Mucosa of gallbladder (tissue), 1 donor: Measurements from ENCODE around the gene CEP95. TPM values are rescaled to one million over a fixed set of nuclear protein-coding genes. Genes with fewer than 3 reads are reported as not detected.
"Not testable (repeated sequence)": the region's sequence is repeated elsewhere in the genome, so short reads cannot be mapped to it uniquely, and the experiment has no call there.

Experiments used
- DNase-seq: peaks from one replicate; pipeline ENCODE4 v3.0.0-alpha.2; 2020; ENCODE audit warnings: low spot score
- total RNA-seq: library from RNA; stranded (reverse); gene quantifications from one replicate; pipeline ENCODE4 v1.2.1, GENCODE V29; 2021
- donor health status: DM: no; HTN: no; CAD: no.

The CEP95 gene, protein sequence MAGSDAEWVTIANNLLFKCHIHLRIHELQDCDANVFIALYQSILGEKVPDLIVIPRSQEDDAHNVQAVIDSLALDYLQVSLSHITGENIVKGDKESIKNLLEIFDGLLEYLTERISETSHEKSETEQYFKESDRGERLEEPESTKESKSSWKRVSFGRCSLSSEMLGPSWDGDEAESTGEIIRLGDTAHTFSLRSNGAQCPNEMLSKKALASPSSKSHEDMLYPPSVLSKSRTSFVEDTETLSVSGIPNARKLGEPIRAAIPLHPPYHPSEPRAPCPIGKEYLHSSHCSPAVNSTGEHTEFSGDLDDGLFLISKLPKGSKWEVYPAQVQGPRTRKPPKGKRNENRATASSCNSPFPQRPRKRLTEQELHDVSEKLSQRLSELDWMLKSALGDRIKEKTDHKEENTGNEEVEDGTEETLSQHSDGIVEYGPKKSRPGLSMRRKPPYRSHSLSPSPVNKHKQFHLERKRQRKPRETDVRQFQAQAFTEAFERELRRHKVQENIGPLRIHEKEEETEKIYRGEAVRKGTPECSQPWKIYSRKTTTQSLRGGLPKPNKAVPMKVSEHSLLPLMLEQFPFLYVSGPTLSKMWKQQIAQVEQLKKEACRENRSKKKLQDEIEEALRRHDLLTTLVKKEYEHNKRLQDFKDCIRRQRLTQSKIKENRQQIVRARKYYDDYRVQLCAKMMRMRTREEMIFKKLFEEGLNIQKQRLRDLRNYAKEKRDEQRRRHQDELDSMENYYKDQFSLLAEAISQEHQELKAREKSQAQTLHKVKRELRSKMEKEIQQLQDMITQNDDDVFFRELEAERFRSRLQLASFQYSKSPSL
- 29.7 TPM for total RNA-seq

DNA sequence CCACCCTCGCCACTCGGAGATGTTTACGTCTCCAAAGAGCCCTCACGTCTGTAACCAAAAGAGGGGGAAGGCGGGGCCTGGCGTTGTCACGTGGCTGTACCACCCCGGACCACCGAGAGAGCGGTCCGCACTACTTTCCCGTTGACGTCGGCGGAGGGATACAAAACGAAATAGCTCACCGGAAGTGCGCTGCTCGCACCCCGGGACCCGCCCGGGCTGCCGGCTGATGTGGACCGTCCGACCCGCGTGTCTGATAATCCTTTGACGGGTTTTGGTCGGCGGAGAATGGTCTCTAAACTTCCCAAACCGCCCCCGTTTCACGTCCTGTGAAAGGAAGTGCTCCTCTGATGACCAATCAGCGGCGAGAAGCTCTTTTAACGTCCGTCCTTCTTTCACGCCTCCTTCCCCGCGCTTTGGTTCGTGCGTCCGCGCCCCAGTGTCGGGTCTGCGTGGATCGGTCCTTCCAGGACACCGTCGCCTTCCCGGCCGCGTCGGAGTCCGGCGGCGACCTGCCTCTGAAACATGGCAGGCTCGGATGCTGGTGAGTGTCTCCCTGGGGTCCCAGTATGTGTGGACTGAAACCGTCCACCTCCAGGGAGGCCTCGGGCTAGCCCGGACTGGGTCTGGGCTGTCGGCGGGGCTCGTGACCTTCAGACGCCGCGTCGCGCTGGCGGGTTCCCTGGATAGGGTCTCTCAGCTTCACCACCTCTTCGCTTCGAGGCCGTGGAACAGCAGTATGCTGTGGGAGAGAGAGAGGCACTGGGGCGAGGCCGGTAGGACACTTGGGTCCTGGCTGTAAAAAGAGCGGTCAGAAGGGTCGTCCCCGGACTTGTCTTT lies at the start of gene CEP95:
Gene CEP95 (plus strand): TSS at position 402 of the 837 bp plus-strand sequence. CDS start 121 bp downstream, at position 523.
- peak; percentile 96 for DNase-seq

DNA sequence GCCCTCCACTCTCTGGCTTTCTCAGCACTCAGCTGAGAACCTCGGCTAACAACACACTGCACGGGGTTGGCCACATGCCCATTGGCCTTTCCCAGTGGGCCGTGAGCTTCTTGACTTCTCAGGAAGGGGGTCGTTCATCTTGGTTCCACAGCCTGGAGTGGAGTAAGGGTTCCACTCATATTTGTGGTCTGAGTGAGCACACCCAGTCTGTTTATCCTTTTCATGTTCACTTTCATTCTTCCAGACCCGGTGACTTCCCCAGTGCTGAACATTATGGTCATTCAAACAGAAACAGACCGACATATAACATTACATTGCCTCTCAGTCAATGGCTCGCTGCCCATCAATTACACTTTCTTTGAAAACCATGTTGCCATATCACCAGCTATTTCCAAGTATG lies 49.6 kb upstream of the CEP95 start:
- DNase-seq: no peak

DNA sequence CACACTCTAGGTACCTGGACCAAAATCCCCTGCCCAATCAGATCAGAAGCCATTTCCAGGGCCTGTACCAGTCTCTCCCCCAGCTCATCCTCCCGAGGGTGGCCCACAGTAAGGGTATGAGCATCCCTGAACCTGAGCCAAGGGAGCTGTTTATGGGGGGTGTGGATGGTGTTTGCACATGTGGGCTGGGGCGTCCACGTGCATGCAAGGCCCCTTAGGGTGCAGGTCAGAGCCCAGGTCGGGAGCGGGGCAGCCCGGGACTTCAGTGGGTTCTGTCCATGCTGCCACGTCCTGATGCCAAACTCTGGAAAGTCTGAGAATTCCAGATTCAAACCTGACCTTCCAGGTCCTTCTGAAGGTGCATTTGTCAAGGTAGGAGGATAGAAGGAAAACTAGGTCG lies 48.0 kb upstream of the CEP95 start:
- DNase-seq: no peak

DNA sequence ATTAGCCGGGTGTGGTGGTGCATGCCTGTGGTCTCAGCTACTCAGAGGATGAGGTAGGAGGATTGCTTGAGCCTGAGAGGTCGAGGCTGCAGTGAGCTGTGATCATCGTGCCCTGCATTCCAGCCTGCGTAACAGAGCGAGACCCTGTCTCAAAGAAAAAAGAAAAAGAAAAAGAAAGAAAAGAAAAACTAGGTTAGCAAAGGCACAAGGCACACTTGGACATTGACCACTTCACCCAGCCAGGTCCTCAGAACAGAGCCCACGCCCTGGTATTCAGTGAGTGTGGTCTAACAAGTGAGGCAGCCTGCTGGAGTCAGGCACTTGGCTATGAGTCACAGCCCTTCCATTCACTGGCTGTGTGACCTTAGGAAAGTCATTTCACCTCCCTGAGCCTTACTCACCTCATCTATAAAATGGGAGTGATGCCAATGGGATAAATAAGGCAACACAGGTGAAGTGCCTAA lies 47.5 kb upstream of the CEP95 start:
- no peak for DNase-seq

DNA sequence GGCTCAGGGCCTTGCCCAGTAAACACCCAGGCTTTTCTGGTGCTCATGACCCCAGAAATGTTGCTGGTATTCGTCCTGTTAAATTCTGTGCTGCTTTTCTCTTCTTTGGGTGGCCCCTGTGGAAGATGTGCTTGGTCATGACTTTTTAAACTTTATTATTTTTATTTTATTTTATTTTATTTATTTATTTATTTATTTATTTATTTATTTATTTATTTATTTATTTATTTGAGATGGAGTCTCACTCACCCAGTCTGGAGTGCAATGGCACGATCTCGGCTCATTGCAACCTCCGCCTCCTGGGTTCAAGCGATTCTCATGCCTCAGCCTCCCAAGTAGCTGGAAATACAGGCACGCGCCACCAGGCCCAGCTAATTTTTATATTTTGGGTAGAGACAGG lies 47.0 kb upstream of the CEP95 start:
- not testable (repeated sequence) for DNase-seq

DNA sequence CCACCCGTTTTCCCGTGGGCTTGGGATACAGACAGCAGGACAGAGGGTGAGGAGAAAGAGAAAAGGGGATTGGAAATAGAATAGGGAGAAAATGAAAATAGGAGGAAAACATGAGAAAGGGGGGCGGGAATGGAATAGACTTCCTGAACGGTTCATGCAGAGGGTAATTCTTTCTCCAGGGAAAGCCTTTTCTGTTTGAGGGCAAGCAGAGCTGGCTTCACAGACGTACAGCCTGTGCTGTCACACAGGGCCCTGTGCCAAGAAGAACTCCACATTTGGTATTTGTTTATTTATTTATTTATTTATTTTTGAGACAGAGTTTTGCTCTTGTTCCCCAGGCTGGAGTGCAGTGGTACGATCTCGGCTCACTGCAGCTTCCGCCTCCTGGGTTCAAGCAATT lies 45.8 kb upstream of the CEP95 start:
- DNase-seq: no peak

DNA sequence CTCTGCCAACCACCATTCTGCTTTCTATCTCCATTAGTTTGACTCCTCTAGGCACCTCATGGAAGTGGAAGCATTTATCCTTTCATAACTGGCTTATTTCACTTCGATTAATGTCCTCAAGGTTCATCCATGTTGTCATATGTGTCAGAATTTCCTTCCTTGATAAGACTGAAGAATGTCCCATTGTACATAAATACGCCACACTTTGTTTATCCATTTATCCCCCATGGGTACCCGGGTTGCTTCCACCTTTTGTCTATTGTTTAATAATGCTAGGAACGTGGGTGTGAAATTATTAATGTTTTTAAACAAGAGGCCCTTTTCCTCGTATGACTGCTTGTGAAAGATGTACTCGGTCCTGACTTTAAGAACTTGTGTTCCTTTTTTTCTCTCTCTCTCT lies 45.0 kb upstream of the CEP95 start:
- DNase-seq: no peak

DNA sequence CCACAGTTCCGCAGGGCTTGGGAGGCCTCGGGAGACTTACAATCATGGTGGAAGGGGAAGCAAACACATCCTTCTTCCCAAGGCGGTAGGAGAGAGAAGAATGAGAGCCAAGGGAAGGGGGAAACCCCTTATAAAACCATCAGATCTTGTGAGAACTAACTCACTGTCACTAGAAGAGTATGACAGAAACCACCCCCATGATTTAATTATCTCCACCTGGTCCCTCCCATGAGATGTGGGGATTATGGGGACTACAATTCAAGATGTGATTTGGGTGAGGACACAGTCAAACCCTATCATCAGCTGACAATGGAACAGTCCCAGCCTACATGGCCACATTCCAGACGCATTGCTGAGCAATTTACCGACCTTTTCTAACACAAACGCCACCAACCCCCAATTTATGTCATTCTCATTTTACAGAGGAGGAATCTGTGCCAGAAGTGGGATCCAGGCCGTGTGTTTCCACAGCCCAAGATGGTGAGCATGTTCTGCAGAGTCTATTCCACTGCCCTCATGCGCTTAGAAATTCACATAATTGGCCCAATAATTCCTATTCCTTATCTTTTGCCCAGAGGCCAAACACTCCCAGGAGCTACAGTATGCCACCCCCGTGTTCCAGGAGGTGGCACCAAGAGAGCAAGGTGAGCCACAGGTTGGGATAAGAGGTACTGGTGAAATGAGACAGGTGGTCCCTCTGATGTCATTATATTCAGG lies 40.6 kb upstream of the CEP95 start:
- DNase-seq: no peak

DNA sequence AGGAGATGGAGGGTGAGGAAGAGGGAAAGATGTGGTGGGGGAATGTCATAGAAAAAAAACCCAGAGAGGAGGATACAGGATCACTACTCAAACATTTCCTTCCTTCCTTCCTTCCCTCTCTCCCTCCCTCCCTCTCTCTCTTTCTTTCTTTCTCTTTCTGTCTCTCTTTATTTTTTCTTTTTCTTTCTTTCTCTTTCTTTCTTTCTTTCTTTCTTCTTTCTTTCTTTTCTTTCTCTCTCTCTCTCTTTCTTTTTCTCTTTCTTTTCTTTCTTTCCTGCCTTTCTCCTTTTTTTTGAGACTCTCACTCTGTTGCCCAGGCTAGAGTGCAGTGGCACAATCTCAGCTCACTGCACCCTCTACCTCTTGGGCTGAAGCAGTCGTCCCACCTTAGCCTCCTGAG lies 39.9 kb upstream of the CEP95 start:
- DNase-seq: not testable (repeated sequence)

DNA sequence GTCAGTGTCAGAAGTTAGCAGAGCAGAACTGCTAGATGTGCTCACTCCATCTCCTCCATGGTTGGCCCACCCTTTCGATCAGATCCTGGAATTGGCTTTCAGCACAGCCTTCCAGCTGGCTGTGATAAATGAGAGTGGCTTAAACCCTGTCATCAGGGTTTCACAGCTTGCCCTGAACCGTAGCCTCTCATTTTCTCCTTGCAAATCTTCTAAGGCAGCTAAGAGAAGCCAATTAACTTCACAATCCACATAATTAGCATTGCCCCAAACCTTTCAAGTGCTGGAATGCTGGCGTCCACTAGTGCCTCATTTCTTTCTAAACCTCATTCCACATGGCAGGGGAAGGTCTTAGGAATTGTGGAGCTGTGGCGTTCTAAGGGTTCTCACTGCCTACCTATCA lies 36.2 kb upstream of the CEP95 start:
- no peak for DNase-seq

DNA sequence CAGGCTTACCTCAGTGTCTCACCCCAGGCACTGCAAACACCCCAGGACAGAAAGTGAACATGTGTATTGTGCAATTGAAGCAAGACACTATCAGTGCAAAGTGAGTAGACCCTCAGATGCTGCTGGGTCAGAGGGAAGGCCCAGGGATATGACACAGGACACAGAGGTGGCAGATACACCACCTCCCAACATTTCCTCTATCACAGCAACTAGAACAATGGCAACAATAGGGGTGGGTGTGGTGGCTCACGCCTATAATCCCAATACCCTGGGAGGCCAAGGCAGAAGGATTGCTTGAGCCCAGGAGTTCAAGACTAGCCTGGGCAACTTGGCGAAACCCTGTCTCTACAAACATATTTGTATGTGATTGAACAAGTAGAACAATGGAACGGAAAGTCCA lies 35.3 kb upstream of the CEP95 start:
- no peak for DNase-seq

DNA sequence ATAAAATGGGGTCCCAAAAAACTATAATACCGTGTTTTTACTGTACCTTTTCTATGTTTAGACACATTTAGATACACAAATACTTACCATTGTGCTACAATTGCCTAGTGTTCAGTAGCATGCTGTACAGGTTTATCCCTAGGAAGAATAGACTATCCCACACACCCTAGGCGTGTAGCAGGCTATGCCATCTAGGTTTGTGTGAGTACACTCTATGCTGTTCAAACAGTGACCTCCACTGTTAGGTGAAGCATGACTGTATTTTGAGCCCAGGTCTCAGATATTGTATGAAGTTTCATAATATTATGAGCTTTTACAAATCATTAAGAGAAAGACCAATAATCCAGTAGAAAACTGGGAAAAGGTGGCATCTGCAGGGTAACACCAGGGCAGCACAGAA lies 34.2 kb upstream of the CEP95 start:
- no peak for DNase-seq

DNA sequence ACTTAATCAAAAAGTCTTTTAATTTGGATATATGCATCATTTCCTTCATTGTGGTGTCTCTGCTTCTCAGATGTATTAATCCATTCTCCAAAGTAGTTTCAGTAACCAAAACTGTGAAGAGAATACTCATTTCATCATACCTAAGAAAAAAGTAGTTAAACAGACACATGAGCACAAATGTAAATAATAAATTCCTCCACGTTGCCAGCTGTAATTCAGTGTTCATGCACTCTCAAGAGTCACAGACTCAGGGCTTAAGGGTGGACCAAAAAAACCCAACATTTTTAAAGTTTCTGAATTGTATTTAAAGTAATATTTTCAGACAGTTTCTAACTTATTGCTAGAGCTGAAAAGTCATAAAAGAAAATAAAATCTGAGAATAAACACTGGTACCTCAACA lies 28.9 kb upstream of the CEP95 start:
- DNase-seq: no peak

DNA sequence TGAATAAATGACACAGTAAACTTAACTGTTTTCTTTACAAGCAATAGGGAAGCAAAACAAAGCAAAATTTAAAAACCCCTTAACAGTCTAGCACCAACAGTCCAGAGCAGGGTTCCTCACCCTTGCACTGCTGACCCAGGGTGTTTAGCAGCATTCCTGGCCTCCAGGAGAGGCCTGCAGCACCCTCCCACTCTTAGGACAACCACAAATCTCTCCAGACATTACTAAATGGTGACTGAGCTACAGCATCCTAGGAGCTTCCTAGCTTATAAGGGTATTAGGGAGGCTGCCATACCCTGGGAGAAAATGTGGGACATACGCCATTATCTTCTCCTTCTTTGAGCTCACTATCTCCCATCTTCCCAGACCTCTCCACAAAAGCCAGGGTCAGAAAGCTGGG lies 25.8 kb upstream of the CEP95 start:
- no peak for DNase-seq

DNA sequence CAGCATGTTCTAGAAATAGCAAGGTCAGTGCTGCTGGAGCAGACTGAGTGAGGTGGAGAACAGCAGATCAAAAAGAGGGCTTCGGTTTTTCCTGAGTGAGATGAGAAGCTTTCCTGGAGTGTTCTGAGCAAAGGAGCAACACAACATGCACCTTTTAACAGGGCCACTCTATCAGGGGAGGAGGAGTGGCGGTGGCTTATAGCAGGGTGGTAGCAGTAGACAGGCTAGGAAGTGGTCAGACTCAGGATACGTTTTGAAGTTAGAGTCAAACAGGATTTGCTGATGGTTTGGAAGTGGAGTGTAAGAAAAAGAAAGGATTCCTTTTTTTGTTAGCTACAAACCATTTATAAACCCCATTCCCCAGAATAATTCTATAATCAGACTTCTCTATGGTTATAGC lies 22.4 kb upstream of the CEP95 start:
- no peak for DNase-seq

DNA sequence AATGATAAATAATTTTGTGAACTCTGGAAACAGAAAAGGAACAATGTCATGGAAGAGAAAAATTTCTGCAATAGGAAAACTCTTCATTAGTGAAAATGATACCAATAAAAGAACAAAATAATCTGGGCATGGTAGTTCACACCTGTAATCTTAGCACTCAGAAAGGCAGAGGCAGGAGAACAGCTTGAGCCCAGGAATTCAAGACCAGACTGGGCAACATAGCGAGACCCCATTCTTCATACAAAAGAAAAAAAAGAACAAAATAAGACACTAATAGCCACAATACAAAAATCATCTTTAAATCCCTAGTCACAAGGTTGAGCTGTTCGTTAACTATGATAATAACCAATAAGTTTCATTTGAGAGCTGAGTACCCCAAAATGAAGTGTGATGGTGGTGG lies 18.5 kb upstream of the CEP95 start:
- DNase-seq: no peak

DNA sequence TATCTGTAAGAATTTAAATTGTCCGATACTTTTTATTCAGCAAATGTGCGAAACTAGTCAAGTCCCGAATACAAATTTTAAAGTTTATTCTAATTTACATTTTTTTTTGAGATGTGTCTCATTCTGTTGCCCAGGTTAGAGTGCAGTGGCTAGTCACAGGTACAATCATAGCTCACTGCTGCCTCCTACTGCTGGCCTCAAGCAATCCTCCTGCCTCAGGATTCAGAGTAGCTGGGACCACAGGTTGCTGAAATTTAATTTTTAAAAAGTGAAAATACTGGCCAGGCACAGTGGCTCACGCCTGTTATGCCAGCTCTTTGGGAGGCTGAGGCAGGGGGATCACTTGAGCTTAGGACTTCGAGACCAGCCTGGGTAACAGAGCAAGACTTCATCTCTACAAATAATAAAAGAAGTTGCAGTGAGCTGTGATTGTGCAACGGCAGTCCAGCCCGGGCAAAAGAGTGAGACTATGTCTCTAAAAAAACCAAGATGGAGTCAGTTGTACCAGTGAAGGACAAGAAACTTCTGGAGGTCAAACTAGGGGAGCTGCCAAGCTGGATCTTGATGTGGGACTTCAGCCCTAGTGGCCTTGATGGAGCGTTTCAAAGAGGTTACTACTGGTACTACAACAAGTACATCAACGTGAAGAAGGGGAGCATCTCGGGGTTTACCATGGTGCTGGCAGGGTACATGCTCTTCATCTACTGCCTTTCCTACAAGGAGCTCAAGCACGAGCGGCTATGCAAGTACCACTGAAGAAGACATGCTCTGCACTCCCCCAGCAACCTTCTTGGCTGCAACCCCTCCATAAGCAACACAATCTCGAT lies 15.5 kb upstream of the CEP95 start:
- no peak for DNase-seq

DNA sequence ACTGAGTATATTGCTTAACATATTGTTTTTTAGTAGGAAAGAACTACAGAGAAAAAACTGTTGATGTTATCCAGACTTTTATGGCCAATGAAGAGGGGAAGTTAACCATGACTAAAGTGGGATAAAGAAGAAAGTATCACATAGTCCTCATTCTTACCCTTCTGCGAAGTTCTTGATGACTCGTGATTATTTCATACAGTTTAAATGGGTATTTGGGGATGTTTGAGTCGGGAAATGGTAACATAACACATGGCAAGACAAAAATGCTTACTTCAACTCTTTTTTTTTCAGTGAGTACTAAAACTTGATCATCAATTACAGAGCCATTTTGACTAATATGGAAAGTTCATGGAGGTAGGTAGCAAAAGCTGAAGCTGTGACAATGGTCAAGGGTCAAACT lies 14.8 kb upstream of the CEP95 start:
- DNase-seq: no peak

DNA sequence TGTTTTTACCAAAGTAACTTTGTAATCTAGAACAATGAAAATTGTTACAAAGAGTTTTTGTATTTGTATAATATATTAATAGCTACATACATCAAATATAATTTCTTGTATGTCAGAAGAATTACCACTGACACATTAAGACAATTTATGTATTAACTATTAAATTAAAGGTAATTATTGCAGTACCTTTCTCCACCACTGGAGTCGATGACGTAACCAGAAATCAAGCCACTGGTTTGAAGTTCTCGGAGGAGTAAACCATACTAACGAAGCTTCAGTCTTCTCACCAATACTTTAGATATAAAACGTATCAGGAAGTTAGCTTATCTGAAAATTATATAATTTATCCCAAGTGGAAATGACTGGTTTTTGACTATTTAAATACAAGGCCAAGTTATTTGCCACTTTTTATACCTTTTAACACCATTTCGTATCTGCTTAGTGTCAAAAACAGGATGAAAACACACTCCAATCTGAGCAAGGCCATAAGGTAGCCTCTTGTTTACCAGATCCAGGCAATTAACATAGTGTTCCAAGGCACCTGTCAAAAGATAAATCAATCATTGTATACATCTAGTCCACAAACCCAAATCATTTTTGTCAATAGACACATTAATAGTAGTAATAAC lies 14.2 kb upstream of the CEP95 start:
- DNase-seq: no peak

DNA sequence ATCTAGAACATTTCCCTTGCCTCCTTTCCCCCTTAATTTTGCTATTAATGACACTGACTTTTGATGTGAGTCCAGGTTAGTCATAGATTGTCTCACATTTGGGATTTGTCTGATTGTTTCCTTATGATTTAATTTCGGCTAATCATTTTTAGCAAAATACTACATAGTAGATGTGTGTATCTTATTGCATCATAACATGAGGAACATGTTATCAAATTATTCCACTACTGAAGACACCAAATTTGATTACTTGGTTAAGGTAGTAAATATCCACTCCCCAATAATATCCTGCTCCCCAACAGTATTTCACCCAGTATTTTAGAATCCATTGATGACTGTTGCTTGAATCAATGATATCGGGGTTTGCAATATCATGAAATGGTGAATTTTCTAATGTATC lies 12.7 kb upstream of the CEP95 start:
- no peak for DNase-seq
